ENCODE data around the gene RBM47. TPM values are rescaled to one million over a fixed set of nuclear protein-coding genes. Genes with fewer than 3 reads are reported as not detected.

The RBM47 gene
- 3.8 and 4.7 TPM in 2 replicates for total RNA-seq

DNA sequence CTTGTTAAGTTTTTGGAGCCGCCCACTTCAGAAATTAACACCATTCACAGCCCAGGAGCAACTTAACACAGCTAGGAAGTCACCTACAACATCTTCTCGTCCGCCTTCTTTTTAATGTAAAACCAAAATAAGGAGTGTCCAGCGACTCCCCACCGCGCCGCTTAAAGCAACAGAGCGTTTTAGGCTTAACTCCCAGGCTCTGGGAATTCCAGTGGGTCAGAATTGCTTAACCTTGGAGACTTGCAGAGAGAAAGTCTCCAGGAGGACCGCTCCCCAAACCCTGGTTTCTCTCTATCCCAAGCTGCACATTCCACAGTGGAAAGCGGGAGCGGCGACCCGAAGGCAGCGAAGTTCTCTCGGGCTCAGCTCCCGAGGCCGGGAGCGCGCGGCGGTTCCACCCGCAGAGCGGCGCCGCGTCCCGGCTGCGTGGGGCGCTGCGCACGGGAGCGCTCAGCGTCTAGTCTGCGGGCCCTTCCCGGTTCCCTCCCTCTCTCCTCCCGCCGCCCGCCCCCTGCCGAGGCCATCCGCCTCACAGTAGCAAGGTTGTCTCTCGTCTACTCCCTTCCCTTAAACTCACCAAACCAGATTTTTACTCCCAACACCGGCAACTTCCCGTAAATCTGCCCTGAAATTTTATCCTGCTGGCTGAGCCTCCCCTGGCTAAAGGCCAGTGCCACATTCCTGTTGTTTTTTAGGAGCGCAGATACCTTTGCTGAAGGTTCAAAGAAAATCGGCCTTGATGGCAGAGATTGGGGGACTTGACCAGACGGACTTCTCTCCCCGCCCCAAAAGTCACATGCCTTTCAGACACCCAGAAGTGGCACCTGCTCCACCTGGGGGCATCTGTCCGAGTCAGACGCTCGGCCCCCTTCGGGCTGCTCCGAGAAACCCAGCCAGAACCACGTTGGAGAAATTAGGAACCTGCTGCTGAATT lies at the start of gene RBM47:
TSS of gene RBM47 (minus strand) at position 464 of the 934 bp plus-strand sequence. CDS start 190,971 bp downstream, outside the sequence.
- intact Hi-C loops (cut with micrococcal nuclease): loop anchor here (2.0 kb wide), 2 partner anchors 43 to 53 kb away; no protein-coding TSS in a partner anchor

- intact Hi-C loops (cut with micrococcal nuclease): loop anchor here (10.0 kb wide), 2 partner anchors 704 to 1314 kb away; partner anchors contain the start of genes PDS5A and RFC1
Measured at GRCh38 chr4:40678421-40678820, 48.8 kb upstream of the RBM47 start.

- intact Hi-C loops (cut with micrococcal nuclease): loop anchor here (10.0 kb wide), 2 partner anchors 700 to 1310 kb away; partner anchors contain the start of genes PDS5A and RFC1
Measured at GRCh38 chr4:40675166-40675565, 45.5 kb upstream of the RBM47 start.

DNA sequence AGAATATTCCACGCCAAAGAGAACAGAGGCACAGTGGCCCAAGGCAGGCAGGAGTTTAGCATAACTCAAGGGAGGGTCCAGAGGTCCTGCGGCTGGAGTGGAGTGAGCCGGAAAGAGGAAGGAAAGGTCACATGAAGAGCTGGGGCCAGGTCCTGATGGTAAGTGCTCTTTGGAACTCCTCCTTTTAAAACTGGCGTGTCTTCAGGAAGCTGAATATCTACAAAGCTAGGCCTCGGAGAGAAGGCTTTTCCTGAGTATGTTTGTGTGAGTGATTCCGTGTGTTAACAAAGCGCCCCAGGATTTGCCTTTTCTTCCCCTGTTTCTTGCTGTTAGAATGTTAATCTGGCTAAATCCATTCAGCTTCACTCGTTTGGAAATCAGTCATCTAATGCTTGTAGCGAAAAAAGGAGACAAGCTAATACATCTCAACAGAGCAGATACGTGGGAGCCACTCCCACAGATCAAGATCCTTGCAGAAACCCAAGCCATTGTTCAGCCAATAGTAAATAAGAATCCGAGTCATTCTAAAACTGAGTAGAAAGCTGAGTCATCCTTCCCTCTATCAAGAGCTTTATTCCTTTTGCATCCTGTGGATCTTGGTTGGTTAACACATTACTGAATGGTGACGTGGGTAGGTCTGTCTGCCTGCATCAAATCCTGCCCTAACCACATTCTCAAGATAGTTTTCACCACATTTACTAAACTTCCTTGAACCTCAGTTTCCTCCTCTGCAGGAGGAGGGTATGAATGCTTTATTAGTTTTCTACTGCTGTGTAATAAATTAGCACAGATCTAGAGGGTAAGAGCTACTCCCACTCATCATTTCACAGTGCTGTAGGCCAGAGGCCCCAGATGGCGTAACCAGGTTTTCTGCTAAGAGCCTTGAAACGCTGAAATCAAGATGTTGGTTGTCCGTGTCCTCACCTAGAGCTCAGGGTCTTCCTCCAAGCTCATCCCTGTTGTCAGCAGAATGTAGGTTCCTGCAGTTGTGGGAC lies 43.2 kb upstream of the RBM47 start:
- intact Hi-C loops (cut with micrococcal nuclease): loop anchor here (1.0 to 10.0 kb wide), 13 partner anchors 15 to 1308 kb away; partner anchors contain the start of genes PDS5A, RBM47, RFC1 and UBE2K

DNA sequence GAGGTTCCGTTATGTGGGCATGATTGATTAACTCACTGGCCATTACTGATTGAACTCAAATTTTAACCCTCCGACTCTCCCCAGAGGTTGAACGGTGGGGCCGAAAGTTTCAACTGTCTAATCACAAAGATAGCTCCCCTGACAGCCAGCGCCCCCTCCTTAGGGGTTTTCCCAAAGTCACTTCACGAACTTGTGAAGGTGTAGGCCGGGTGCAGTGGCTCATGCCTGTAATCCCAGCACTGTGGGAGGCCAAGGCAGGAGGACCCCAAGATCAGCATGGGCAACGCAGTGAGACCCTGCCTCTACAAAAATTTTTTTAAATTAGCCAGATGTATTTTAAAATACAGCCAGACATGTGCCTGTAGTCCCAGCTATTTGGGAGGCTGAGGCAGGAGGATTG lies 39.8 kb upstream of the RBM47 start:
- intact Hi-C loops (cut with micrococcal nuclease): no loop called here

DNA sequence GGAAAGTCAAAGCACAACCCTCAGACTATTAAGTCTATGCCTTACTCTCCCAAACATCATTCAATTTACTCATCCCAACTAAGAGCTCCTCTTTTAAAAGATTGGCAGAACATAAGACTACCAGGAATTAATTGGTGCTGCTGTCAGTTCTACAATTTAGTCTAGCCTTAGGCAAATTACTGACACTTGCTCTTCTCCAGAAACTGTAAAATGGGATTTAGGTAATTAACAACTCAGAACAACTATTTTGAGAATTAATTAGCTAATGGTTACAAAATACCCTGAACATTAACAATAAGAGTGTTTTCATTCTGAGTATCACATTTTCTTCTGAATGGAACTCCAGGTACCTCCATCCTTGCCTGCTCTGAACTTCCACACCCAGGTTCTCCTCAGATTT lies 36.2 kb upstream of the RBM47 start:
- intact Hi-C loops (cut with micrococcal nuclease): no loop called here

DNA sequence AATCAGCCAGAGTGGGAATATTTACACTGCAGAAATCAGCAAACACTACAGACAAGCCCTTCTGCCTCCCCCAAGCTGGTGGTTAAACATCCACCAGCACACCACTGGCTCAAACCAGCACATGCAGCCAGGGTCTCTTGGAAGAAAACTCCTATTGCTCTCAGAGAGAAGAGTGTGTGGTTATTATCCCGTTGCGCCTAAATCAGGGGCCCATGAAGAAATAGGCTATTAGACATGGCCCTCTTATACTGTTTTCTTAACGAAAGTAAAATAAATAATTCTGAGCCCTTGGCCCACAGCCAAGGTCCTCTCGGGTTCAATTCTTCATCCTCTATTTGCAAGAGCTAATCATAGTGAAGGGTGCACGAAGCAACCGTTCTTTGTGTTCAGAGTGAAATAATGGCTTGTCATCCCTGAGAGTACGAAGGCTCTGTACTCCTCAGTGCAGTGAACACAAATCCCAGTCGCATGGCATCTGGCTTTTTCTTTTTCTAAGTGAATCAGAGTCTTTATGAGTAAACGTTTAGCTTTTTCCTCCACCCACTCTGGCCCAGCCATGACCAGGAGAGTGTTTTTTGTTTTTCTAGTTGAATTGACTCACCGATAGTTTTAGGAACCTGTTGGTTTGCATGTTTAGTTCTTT lies 33.4 kb upstream of the RBM47 start:
- intact Hi-C loops (cut with micrococcal nuclease): no loop called here

- intact Hi-C loops (cut with micrococcal nuclease): no loop called here
Measured at GRCh38 chr4:40661803-40662202, 32.1 kb upstream of the RBM47 start.

- intact Hi-C loops (cut with micrococcal nuclease): no loop called here
Measured at GRCh38 chr4:40656201-40656863, 26.7 kb upstream of the RBM47 start.

DNA sequence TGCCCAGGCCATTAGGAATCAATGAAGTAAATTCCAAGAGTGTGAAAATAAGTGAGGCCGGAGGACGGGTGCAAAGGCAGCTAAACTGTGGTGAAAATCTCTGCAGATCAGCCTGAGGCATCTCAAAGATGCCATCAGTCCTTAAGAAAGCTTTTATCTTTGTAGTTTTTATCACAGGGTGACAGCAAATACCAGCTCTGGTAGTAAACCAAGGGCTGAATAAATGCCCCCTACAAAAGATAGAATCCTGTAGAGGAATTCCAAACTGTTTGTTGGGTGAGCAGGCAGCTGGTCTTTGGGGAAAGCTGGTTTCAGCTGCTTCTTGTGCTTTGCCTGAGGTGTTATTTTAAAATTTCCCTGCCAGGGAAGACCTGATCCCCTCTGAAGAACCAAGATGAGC lies 21.6 kb upstream of the RBM47 start:
- intact Hi-C loops (cut with micrococcal nuclease): no loop called here

GRCh38 chr4:40649321-40649720 lies 19.7 kb upstream of the RBM47 start:
- intact Hi-C loops (cut with micrococcal nuclease): no loop called here

- intact Hi-C loops (cut with micrococcal nuclease): no loop called here
Measured at GRCh38 chr4:40648742-40649281, 19.1 kb upstream of the RBM47 start.

GRCh38 chr4:40648131-40648530 lies 18.5 kb upstream of the RBM47 start:
- intact Hi-C loops (cut with micrococcal nuclease): no loop called here

- intact Hi-C loops (cut with micrococcal nuclease): loop anchor here (1.0 kb wide), 1 partner anchor 14 kb away; no protein-coding TSS in a partner anchor
Measured at GRCh38 chr4:40645586-40645985, 15.9 kb upstream of the RBM47 start.

DNA sequence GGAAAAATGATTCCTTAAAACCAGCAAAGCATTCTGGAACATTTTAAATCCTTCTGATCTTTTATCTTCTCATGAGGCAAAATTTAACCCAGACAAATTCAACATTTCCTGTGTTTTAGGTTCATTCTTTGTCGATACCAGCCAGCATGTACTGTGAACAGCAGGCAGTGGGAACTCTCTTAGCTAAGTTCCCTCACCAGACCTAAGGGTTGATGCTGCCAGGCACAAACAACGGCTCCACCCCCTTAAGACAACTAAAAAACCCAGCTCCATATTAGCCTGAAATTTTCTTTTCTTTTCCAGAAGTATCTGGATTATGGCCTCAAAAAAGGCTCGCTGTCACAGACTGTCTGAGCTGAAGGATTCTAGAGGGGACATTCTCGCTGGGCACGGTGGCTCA lies 2.4 kb upstream of the RBM47 start:
- intact Hi-C loops (cut with micrococcal nuclease): no loop called here

GRCh38 chr4:40630335-40631021 lies 814 bp upstream of the RBM47 start:
- intact Hi-C loops (cut with micrococcal nuclease): loop anchor here (1.0 kb wide), 1 partner anchor 15 kb away; no protein-coding TSS in a partner anchor

- intact Hi-C loops (cut with micrococcal nuclease): loop anchor here (2.0 kb wide), 2 partner anchors 44 to 52 kb away; no protein-coding TSS in a partner anchor
Measured at GRCh38 chr4:40628888-40629287, 776 bp downstream of the RBM47 start.

DNA sequence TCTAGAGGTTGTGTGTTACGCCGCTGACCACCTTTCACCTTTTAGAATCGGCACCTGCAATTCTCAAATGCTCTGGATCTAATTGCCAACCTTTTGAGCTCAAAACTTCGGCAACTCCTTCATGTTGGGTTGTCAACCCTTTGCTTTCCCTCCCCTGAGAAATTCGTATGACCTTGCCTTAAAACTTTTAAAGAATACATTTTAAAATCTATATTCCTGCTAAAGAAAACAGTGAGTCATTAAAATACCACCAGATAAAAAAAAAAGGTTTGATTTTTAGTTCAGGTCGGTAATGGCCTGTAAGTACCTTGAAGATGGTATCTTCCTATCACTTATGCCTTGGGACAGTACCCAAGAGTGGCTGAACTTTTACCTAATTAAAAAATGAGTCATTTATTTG lies 1.3 kb downstream of the RBM47 start:
- intact Hi-C loops (cut with micrococcal nuclease): loop anchor here (2.0 kb wide), 2 partner anchors 44 to 52 kb away; no protein-coding TSS in a partner anchor

DNA sequence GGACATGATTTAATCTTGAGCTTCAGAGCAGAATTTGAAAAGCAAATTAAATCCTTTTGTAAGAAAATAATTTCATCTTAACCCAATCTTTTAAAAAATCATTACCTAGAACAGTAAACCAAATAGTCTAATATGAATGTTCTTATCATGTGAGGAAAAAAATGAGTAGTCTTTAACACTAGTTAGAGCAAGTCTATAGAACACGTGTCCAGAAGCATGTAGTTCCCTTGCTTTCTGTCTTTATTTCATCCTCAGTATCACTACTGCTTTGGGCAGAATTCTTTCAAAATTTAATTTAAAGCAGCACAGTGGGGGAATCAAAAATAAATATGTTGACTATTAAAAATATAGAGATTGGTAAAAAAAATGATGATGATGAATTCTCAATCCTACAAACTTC lies 2.1 kb downstream of the RBM47 start:
- intact Hi-C loops (cut with micrococcal nuclease): no loop called here

All from T-helper 1 cell treated with Interleukin-12 subunit alpha and Interleukin-12 subunit beta and Interleukin-4 antibody, amounts not matched to agents 30 ng/mL and 1 ng/mL, for 36 hours (primary cell).